Activated T-cell treated with anti-CD3 and anti-CD28 coated beads for 4 hours (primary cell): ENCODE data around the gene OR10P1.

Source experiments
- DNase-seq: peaks from one replicate; pipeline ENCODE4 v3.0.0-alpha.2; 2020

Gene OR10P1

GRCh38 chr12:55652352-55652751 is 15.7 kb downstream of the OR10P1 start:
- DNase-seq = no peak

DNA sequence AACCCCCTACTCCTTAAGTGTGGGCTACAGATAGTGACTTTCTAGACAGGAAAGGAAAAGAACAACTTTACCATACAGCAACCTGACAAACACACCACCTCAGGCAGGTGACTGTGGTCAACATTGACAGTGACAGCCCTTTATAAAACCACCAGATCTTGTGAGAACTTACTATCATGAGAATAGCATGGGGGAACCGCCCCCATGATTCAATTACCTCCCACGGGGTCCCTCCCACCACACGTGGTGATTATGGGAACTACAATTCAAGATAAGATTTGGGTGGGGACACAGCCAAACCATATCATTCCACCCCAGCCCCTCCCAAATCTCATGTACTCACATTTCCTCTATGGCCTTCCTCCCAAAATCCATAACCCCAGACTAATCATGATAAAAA is 16.3 kb downstream of the OR10P1 start:
- DNase-seq = no peak

DNA sequence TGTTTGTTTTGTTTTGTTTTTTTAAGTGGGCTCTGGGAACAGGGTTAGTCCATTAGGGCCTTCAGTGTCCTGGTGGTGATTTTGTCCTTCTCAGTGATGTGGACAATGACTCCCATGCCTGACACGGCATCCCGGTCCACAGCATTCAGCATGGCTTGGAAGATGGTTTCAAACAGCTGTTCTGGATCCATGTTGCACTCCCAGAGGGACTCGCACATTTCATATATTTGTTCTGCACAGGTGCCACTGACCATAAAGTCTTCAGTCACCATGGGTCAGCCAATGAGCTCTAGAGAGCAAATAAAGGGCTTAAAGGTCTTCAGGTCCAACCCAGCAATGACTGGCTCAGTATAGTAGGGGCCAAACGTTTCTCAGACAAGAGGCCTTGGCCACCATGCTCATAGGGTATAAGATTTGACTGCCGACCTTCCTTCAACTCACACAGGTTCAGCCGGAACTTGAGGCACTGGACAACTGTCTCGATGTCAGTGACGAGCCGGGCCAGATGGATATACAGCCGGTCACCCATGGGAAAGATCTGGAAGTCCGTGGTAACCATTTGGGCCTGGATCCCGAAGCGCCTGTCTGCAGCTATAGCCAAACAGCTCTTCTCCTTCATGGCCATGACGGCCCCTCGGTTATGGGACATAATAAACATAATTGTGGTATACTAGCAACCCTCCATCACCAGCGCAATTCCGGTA is 18.0 kb downstream of the OR10P1 start:
- no peak for DNase-seq

DNA sequence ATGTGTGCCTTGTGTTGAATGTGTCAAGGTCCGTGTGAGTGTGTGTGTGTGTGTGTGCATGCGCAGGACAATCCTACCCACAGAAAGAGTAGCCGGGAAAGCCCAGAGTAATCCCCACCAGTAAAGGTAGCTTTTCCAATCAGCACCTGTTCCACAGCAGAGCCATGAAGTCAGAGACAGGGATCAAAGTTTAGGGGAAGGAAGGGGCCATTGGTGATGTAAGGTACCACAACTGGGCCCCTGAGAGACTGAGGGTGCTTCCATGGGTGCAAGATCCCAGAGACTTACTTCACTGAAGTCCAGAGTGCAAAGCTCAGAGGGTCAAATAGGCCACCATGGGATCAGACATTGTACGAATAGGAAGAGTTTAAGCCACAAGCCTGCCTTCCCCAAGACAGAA is 20.5 kb downstream of the OR10P1 start:
- no peak for DNase-seq

- no peak for DNase-seq
These were observed 21.5 kb downstream of the OR10P1 start for GRCh38 chr12:55658212-55658611.

GRCh38 chr12:55658635-55659391 is 22.1 kb downstream of the OR10P1 start:
- no peak for DNase-seq

GRCh38 chr12:55659486-55660385 is 23.0 kb downstream of the OR10P1 start:
- DNase-seq = no peak

DNA sequence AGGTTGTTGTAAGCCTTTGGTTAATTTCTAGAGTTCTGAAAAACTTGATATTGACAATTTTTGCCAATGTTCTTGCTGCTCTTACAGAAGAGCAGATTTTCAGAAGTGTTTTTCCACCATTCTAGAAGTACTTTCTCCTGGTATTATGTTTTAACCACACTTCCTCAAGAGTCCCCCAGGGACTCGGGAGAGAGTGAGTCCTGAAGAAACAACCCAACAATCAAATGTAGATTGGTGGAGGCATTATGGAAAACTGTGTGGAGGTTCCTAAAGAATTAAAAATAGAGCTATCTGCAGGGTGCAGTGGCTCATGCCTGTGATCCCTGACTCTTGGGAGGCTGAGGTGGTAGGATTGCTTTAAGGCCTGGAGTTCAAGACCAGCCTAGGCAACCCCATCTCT is 26.7 kb downstream of the OR10P1 start:
- no peak for DNase-seq

GRCh38 chr12:55664826-55665225 is 28.1 kb downstream of the OR10P1 start:
- DNase-seq = no peak

DNA sequence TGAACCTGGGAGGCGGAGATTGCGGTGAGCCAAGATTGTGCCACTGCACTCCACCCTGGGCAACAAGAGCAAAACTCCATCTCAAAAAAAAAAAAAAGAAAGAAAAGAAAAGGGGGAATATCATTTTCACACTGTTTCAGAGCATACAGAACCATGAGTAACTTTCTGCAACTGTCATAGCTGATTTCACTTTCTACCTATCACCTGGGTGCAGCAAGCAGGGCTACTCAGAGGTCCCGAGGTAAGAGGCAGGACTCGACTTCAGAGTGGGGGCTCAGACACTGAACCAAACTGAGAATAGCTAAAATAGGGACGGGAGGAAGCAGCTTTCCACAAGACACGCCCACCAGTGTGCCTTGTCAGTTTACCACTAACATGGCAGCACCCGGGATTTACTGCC is 29.8 kb downstream of the OR10P1 start:
- no peak for DNase-seq

DNA sequence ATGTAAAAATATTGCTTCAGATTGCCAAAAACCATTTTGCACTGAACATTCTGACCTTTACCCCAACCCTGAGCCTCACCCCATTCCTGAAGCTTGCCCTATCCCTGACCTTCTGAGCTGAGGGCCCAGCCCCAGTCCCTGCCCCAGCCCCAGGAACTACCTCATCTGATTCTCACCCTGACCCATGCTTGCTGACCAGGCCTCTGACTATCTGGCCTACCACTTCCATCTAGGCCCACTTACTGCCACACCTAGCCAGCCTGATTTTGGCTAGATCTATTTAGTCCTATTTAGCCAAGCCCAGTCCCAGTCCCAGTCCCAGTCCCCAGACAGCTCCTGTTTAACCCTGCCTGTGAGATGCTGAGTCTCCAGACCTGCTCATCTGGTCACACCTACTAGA is 33.6 kb downstream of the OR10P1 start:
- no peak for DNase-seq

- DNase-seq = no peak
These were observed 35.1 kb downstream of the OR10P1 start for GRCh38 chr12:55671746-55672145.

DNA sequence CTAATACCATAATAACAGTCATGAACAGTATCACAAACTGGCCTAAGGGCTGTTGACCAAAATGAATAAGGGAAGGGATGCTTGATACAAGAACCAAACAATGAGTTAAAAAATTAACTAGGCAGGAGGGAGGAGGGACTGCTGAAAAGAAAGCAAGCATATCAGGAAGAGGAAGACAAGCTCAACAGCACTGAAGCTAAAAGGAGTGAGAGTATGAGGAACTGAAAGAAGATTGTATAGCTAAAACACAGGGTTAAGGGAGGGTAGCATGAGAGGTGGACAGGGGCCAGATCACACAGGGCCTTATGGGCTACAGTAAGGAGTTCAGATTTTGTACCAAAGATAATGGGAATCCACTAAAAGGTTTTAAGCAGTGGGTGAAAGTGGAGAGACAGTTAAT is 36.9 kb downstream of the OR10P1 start:
- no peak for DNase-seq

DNA sequence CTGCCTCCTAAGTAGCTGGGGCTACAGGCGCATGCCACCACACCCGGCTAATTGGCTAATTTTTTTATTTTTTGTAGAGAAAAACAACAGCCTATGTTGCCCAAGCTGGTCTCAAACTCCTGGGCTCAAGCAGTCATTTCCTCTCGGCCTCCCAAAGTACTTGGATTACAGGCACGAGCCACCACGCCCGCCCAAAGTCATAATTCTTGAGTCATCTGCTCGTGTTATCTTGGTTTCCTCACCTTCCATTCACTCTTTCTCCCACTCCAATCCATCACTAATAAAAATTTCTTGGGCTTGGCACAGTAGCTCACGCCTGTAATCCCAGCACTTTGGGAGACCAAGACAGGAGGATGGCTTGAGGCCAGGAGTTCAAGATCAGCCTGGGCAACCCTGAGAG is 39.0 kb downstream of the OR10P1 start:
- DNase-seq = no peak

- DNase-seq = no peak
These were observed 40.0 kb downstream of the OR10P1 start for GRCh38 chr12:55676707-55677106.

- DNase-seq = no peak
These were observed 43.0 kb downstream of the OR10P1 start for GRCh38 chr12:55679691-55680090.

DNA sequence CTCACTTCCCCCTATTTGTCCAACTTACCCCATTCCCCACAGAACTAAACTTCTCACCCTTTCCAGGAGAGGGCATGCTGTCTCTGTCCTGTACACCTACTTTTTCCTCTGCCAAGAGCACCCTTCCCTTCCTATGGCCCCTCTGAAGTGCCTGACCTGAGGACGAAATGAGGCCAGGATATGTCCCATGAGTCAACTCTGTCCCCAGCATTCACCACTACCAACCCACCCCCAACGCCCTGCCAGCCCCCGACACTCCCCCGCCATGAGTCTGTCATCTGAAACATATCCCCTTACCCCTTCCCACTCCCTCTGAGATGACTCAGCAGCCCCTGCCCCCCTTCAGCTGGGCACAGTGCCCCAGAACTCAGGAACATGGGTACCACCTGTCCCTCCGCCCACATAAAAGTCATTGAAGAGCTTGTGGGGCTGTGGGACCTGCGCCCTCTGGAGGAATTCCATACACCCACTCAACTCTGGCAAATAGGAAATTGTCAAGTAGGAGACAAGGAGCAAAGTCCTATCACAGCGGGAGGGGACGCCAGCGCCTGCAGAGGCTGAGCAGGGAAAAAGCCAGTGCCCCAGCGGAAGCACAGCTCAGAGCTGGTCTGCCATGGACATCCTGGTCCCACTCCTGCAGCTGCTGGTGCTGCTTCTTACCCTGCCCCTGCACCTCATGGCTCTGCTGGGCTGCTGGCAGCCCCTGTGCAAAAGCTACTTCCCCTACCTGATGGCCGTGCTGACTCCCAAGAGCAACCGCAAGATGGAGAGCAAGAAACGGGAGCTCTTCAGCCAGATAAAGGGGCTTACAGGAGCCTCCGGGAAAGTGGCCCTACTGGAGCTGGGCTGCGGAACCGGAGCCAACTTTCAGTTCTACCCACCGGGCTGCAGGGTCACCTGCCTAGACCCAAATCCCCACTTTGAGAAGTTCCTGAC is 44.7 kb downstream of the OR10P1 start:
- DNase-seq = no peak

- no peak for DNase-seq
These were observed 45.5 kb downstream of the OR10P1 start for GRCh38 chr12:55682087-55682796.

DNA sequence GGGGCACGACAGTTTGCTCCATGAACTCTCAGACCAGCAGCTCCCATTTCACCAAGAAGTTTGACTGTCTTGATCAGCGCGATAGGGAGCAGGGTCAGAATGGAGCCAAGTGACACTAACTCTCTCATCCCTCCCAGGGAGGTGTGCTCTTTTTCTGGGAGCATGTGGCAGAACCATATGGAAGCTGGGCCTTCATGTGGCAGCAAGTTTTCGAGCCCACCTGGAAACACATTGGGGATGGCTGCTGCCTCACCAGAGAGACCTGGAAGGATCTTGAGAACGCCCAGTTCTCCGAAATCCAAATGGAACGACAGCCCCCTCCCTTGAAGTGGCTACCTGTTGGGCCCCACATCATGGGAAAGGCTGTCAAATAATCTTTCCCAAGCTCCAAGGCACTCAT is 47.0 kb downstream of the OR10P1 start:
- no peak for DNase-seq

GRCh38 chr12:55684761-55685370 is 48.2 kb downstream of the OR10P1 start:
- no peak for DNase-seq

- DNase-seq = no peak
These were observed 49.0 kb downstream of the OR10P1 start for GRCh38 chr12:55685671-55686070.
